ENCODE data around the gene PSME3. TPM values are rescaled to one million over a fixed set of nuclear protein-coding genes. Genes with fewer than 3 reads are reported as not detected.

PSME3 gene
- total RNA-seq, 1 donor from 2014 or later, result 130 TPM

- peak; percentile 77 for DNase-seq (ENCODE audit: extremely low read depth, low read depth, low spot score)
Measured at GRCh38 chr17:42814633-42815399, 18.4 kb upstream of the PSME3 start.

DNA sequence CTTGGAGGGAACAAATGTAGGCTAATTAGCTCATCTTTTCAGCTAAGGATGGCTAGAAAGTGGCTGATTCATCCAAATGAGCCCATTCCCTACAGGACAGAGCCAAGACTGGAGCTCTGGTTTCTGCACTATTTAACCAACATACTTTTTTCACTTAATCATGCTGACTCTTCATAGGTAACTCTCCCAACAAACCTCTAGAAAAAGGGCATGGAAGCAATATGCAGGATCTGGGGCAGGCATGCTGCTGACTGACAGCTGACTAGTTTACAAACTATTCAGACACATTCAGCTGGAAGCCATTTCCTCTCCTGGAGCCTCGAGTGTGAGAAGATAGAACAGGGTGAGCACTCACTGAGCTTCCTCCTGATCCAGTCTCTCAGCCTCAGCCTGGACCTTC is 15.3 kb upstream of the PSME3 start:
- DNase-seq (ENCODE audit: extremely low read depth, low read depth, low spot score), result no peak

DNA sequence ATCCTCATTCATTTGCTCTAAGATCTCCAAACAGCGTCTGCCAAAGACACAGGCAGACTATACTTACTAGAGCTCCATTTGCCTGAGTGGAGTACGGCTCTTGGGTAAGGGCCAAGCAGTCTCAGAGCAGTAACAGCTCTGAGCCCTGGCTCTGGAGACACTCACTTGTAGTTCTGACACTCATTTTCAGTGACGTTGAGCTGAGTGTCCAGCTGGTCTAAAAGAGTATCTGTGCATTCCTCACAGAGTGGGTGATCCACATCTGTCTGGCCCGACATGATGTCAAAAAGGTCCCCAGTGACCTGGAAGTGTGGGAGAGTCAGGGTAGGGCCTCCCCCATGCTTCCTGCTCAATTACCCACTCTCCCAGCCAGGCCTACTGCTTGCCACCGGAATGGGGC is 14.8 kb upstream of the PSME3 start:
- DNase-seq (ENCODE audit: extremely low read depth, low read depth, low spot score), result no peak

DNA sequence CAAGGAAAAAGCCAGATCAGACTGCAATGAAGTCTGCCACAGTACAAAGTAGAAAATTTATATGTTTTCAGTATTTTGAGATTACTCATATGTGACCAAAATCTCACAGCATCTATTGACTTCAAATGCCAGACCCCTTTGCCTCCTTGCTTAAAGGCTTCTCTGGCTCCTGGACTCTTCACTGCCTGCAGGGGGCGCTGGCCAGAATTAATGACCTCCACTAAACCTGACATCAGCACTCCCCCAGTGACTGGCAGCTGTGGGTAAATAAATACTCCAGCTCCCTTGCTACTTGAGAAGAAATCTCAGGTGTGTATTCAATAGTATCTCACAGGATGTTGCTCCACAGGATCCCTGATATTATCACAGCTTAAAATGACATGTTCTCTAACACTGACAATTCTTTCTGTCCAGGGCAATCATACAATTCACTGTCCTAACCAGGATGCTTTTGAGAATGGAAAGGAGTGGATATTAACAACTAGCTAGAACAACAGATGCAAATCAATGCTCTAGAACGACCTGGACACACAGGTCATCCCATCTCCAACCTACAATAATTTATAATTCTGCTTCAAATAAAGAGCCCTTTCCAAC is 13.2 kb upstream of the PSME3 start:
- DNase-seq (ENCODE audit: extremely low read depth, low read depth, low spot score), result no peak

DNA sequence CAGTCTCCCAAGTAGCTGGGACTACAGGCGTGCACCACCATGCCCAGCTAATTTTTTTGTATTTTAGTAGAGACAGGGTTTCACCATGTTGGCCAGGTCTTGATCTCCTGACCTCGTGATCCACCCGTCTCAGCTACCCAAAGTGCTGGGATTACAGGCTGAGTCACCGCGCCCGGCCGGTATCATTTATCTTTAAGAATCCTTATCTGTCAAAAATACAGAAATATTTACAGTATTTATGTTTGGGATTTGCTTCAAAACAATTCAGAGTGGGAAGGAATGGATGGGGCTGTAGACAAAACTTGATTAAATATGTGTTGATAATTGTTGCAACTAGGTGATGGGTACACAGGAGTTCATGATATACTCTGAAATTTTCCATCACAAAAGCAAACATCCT is 12.0 kb upstream of the PSME3 start:
- no peak for DNase-seq (ENCODE audit: extremely low read depth, low read depth, low spot score)

DNA sequence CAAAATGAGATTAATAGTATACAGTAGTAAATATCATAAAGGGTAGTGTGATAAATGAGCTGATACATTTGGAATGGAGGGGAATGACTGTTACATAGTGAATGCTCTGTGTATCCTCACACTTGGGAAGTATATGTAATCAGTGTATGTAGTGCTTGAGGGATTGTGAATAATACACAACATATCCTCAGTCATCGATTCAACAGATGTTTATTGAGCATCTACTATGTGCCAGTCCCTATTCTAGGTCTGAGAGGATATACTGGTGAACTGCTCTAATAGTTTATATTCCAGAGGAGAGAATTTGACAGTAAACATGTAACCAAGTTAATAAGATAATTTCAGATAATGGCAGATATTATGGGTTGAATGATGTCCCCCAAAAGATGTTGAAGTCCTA is 5.7 kb upstream of the PSME3 start:
- DNase-seq (ENCODE audit: extremely low read depth, low read depth, low spot score), result no peak

DNA sequence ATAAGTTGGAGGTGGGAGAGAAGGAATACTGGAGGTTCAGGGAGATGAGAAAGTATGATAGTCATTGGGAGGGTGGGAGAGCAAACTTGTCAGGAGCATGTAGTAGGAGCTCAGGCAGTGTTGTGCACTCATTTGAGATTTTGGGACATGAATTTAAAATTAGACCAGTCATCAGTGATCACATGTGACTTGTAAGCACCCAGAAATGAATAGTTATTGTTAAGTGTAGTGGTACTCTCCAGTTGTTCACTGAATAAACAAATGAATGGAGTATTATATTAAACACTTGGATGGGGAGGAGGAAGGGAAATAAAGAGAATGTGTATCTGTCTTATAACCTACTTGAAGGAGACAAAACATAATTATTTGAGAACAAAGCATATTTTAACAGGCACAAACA is 2.2 kb upstream of the PSME3 start:
- DNase-seq (ENCODE audit: extremely low read depth, low read depth, low spot score), result no peak

DNA sequence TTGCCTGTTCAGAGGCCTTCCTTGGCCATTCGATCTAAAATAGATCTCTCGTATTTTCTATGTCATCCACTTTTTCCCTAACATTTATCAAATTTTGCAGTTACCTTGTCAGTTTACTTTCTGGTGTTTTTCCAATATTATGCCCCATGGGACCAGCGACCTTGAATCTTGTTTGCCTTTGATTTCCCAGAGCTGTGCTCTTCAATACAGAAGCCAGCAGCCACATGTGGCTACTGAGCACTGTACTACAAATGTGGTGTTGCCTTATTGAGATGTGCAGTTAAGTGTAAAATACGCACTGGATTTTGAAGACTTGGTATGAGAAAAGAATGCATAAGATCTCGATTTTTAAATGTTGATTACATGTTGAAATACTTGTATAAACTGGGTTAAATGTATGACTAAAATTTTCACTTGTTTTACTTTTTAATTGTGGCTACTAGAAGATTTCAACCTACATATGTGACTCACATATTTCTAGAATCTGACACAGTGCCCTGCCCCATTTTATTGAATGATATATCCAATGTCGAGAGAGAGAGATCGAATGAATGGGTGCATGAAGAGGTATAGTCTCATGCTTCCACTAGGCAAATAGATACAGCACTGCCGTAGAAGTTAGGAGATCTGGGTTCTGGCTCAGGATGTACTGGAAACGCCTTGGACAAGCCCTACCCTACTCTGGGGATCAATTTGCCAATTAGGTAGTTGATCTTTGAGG is 824 bp upstream of the PSME3 start:
- DNase-seq (ENCODE audit: extremely low read depth, low read depth, low spot score), result no peak

DNA sequence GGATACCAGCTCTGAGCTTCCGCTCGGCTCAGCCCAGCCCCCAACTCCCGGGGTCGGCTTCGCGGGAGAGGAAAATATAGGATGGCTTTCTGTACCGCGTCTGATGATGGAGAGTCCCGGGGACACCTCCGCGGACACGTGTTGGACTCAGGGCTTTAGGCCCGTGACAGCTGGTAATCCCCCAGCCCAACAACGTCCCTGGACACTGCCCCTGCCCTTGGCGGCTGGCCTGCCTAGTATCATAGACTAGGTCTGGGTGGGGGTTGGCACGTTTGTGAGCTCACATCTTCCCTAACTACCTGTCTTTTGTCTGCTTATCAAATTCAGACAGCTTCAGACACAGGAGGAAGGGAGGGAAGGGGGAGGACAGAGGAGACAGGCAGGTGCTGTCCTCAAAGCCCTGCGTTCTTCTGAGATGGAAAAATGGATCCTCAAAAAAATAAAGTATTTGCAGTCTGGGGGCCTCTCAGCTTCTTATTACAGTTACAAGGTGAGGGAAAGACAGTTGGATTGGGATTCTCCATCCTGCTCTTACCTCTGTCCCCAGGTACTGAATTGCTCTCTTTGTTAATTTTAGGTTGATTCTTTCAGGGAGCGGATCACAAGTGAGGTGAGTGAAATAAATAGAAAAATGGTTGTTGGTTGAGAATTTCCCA is 698 bp downstream of the PSME3 start:
- DNase-seq (ENCODE audit: extremely low read depth, low read depth, low spot score), result no peak

DNA sequence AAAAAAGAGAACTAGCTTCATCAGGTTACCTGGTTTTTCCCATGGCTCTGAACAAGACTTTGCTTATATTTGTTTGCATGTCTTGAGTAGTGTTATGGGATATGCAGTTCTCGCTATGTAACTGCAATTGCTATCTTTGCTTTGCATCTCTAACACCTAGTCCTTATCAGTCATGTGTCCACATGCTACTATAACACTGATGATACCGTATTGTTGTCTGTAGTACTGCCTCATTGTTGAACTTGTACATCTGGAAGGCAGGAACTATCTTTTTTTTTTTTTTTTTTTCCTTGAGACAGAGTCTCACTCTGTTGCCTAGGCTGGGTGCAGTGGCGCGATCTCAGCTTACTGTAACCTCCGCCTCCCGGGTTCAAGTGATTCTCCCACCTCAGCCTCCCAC is 2.5 kb downstream of the PSME3 start:
- DNase-seq (ENCODE audit: extremely low read depth, low read depth, low spot score), result no peak

DNA sequence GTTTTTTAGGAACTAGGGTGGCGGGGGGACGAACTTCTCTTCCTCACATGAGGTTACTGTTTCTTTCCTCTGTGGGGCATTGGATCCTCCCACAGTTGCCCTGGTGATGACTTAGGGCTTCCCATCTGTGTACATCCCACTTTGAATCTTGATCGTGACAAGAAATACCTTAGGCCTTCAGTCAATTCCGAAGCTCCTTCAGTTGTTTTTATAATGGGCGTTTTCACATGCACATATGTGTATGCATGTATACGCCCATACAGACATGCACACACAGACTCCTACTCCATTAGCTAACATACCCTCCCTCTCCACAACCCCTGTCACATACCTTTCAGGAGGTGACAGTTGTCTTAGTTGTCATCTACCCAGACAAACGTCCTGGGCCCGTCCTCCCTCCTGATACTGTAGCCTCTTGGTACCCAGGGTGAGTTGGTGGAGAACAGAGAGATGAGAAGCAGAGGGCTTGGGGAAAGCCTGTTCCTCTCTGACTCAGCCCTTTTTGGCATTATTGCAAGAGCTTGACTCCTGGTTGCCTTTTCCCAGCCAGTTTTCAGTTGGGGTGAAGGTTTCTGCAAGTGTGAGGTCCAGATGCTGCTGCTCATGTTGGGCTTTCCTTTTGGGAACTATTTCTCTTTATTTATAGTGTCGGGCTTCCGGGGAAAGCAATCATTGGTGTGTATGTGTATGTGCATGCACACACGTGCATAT is 8.9 kb downstream of the PSME3 start:
- DNase-seq (ENCODE audit: extremely low read depth, low read depth, low spot score), result no peak

DNA sequence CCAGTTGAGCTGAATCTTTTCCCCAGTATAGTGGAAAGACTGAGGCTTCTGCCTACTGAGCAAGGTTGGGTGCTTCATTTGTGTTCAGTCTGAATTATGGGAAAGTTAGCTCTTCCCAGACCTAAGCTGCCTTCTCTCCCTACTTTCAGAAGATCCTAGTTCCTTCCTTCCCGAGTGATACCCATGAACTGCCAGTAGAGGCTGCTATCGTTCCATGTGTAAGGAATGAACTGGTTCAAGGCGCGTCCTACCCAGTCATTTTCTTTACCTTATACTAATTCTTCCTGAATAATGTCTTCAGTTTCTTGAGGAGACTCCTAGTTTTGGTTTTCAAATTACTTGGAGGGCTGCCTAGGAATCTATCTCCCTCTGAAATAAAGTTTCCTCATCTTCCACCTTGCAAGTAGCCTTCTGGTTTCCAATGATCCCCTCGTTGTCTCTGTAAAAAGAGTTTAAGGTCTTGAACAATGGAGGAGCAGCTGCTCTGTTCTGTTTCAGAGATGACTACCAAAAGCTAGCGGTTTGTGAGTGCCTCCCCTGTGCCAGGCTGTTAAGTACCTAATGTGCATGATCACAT is 10.2 kb downstream of the PSME3 start:
- DNase-seq (ENCODE audit: extremely low read depth, low read depth, low spot score), result peak; percentile 62

DNA sequence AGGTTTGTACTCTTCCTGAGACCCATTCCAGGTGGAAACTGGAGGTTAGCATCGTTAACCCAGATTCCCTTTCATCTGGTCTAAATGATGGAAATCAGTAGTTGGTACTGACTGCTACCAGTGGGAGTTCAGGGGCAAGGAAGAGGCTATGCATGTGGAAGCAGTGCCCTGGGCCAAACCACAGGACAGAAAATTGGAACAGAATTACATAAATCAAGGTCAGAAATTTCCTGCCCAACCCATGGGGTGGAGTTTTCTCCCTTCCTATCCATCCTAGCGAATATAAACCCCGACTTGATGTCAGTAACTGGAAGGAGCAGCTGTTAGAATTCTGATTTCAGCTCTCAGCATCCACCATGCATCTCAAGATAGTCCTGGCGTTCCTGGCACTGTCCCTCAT is 11.1 kb downstream of the PSME3 start, which contains the start of gene AOC2:
Gene AOC2 (plus strand): TSS at position 310 of the 400 bp plus-strand sequence. CDS start 47 bp downstream, at position 357.
- DNase-seq (ENCODE audit: extremely low read depth, low read depth, low spot score), result no peak

DNA sequence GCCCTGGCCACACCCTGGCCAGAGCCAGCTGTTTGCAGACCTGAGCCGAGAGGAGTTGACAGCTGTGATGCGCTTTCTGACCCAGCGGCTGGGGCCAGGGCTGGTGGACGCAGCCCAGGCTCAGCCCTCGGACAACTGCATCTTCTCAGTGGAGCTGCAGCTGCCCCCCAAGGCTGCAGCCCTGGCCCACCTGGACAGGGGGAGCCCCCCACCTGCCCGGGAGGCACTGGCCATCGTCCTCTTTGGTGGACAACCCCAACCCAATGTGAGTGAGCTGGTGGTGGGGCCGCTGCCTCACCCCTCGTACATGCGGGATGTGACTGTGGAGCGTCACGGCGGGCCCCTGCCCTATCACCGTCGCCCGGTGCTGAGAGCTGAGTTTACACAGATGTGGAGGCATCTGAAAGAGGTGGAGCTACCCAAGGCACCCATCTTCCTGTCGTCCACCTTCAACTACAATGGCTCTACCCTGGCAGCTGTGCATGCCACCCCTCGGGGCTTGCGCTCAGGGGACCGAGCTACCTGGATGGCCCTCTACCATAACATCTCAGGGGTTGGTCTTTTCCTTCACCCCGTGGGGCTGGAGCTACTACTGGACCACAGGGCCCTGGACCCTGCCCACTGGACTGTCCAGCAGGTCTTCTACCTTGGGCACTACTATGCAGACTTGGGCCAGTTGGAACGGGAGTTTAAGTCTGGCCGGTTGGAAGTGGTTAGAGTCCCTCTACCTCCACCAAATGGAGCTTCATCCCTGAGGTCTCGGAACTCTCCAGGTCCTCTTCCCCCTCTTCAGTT is 11.8 kb downstream of the PSME3 start:
- no peak for DNase-seq (ENCODE audit: extremely low read depth, low read depth, low spot score)

- DNase-seq (ENCODE audit: extremely low read depth, low read depth, low spot score), result no peak
Measured at GRCh38 chr17:42845556-42845917, 12.3 kb downstream of the PSME3 start.

DNA sequence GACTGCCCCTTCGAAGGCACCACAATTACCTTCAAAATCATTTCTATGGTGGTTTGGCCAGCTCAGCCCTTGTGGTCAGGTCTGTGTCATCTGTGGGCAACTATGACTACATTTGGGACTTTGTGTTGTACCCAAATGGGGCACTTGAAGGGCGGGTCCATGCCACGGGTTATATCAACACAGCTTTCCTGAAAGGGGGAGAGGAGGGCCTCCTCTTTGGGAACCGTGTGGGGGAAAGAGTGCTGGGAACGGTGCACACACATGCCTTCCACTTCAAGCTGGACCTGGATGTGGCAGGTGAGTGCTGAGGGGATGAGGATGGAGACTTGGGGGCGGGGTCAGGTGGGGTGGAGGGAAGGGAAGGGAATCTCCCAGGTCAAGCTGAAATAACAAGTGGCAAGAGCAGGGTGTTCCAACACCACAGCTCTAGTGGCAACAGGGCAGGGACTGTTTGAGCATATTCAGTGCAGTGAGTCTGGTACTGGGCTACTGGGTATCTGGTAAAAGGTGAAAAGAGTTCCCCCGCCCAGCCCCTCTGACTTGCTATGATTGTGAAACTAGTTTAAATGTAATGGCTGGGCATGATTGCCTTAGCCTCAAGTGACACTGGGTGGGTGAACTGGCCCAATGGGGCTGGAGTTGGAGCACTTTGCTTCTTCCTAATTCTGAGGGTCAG is 12.9 kb downstream of the PSME3 start:
- DNase-seq (ENCODE audit: extremely low read depth, low read depth, low spot score), result no peak

GRCh38 chr17:42846594-42847280 is 13.5 kb downstream of the PSME3 start:
- DNase-seq (ENCODE audit: extremely low read depth, low read depth, low spot score), result no peak

- no peak for DNase-seq (ENCODE audit: extremely low read depth, low read depth, low spot score)
Measured at GRCh38 chr17:42848093-42848492, 14.9 kb downstream of the PSME3 start.

DNA sequence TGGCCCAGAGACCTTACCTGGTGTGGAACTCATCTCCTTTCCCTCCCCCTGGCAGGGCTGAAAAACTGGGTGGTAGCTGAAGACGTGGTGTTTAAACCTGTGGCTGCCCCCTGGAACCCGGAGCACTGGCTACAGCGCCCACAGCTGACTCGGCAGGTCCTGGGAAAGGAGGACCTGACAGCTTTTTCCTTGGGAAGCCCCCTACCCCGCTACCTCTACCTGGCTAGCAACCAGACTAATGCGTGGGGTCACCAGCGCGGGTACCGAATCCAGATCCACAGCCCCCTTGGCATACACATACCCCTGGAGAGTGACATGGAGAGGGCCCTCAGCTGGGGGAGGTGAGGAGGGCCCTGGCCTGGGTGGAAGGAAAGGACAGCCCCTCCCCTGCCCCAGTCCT is 15.8 kb downstream of the PSME3 start:
- no peak for DNase-seq (ENCODE audit: extremely low read depth, low read depth, low spot score)

All from glomerular endothelial cell (primary cell).